BJ (cell line): ENCODE measurements around the gene MIOX. TPM values are rescaled to one million over a fixed set of nuclear protein-coding genes. Genes with fewer than 3 reads are reported as not detected.

Experiments
- CTCF ChIA-PET: fragments of 350-600 bp; formaldehyde crosslinking; extraction: SDS; loops from one replicate; lab custom pipeline; 2021; ENCODE audit warnings: antibody characterized with exemption, inconsistent platforms; lab: Yijun Ruan, JAX
- POLR2A ChIA-PET: fragments of 300-600 bp; sonication (Branson Sonifier 250); formaldehyde crosslinking; extraction: SDS; loops from one replicate; lab custom pipeline; 2021; ENCODE audit warnings: antibody characterized with exemption; lab: Charles Lee
- DNase-seq: peaks from one replicate; pipeline ENCODE4 v3.0.0-alpha.2; 2011; ENCODE audit warnings: low read depth
- H3K27me3 ChIP-seq: 2 replicates; pipeline ENCODE4 v1.6.0; 2011; ENCODE audit warnings: low read length; ENCODE audit not compliant: control insufficient read depth, insufficient read depth
- H3K36me3 ChIP-seq: 2 replicates; pipeline ENCODE4 v1.5.1; 2011; ENCODE audit warnings: low read length; ENCODE audit not compliant: control insufficient read depth, insufficient read depth
- H3K4me3 ChIP-seq: 2 replicates; pipeline ENCODE4 v1.5.1; 2011; ENCODE audit warnings: low read depth, mild to moderate bottlenecking, control low read depth, low read length
- CTCF ChIP-seq: IDR thresholded peaks from 2 replicates; pipeline ENCODE4 v1.5.1; 2011; ENCODE audit warnings: low read depth, mild to moderate bottlenecking, control low read depth, inconsistent platforms, low read length, moderate library complexity; ENCODE audit not compliant: insufficient read depth
- polyA plus RNA-seq: library from polyadenylated mRNA; depleted of rRNA; stranded (reverse); fragments of >200 nt; gene quantifications from 2 replicates; pipeline ENCODE4 v1.2.3, GENCODE V29; 2011

MIOX gene
- polyA plus RNA-seq, 1 experiment, result 0.20 TPM

DNA sequence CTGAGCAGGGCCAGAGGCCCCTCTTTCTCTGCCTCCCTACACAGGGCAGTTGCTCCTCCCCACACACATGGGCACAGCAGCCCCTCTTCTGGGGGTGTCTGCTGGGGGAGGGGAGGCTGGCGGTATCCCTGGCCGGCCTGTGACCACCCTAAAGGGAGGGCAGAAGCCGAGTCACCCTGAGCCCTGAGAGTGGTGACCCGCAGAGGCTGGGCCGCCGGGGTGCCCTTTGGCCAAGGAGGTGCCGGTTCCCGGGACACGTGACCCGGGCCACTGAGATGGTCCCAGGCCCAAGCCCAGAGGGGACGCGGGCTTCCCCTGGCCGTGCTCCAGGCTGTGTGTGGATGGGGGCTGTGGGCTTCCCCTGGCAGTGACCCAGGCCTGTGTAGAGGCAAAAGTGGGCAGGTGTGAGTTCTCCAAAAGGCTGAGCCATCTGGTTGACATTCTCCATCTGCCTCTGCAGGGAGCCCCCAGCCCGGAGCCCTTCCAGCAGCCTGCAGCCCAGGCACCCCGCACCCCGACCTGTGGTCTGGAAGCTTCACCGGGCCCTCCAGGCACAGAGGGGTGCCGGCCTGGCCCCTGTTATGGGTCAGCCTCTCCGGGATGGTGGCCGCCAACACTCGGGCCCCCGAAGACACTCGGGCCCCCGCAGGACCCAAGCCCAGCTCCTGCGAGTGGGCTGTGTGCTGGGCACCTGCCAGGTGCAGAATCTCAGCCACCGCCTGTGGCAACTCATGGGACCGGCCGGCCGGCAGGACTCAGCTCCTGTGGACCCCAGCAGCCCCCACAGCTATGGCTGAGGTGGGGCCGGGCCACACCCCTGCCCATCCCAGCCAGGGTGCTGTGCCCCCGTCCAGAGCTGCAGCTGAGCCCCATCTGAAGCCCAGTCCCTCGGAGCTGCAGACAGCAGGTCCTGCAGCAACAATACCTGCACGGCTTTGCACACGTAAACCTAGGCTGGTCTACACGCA is 4.3 kb upstream of the MIOX start:
- Histone ChIP-seq H3K4me3 (peak overlapping the region; percentile 77), H3K36me3 (peaks cover 8% of the 10 kb centered on the region; the same call in 1 of the 2 replicates), H3K27me3 (peaks cover 8% of the 10 kb centered on the region; the same call in 1 of the 2 replicates)
- POLR2A ChIA-PET, result interaction anchor here (0.6 kb wide), 1 partner anchor 77 kb away, joined by 6 read pairs; no protein-coding TSS in a partner anchor
- CTCF ChIA-PET, result interaction anchor here (1.3 to 2.8 kb wide), 2 partner anchors 15 kb away, joined by 3 to 14 read pairs; no protein-coding TSS in a partner anchor
- no peak for TF ChIP-seq CTCF
- DNase-seq, result no peak

- no peak for DNase-seq
- H3K27me3 ChIP-seq, result peaks cover 8% of the 10 kb centered on the region; the same call in 1 of the 2 replicates
- ChIA-PET CTCF (interaction anchor here (2.8 kb wide), 1 partner anchor 14 kb away, joined by 14 read pairs; no protein-coding TSS in a partner anchor), POLR2A (no interaction called here)
- H3K36me3 ChIP-seq, result peaks cover 8% of the 10 kb centered on the region; the same call in 1 of the 2 replicates
- no peak for TF ChIP-seq CTCF
- peak overlapping the region; percentile 77; the same call in 1 of the 2 replicates for H3K4me3 ChIP-seq
Measured at GRCh38 chr22:50483106-50483505, 3.6 kb upstream of the MIOX start.

DNA sequence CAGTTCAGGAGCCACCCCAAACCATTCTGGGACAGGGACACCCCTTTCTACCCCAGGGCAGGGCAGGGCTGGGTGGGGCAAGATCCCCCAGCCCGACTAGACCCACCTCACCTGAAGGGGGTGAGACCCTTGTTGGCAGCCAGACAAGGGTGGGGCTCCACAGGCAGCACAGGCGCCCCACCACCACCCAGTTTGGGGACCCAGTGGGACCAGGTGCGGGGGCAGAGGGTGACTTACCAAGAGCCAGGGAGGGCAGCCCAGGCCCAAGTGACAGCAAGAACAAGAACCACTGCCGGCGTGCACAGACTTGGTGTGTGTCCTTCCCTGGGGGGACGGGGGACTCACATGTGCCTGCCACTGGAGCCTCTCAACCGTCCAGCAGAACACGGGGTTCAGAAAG is 3.1 kb upstream of the MIOX start:
- CTCF ChIA-PET, result interaction anchor here (2.8 kb wide), 1 partner anchor 14 kb away, joined by 14 read pairs; no protein-coding TSS in a partner anchor
- POLR2A ChIA-PET, result interaction anchor here (0.8 kb wide), 1 partner anchor 208 kb away, joined by 3 read pairs; no protein-coding TSS in a partner anchor

DNA sequence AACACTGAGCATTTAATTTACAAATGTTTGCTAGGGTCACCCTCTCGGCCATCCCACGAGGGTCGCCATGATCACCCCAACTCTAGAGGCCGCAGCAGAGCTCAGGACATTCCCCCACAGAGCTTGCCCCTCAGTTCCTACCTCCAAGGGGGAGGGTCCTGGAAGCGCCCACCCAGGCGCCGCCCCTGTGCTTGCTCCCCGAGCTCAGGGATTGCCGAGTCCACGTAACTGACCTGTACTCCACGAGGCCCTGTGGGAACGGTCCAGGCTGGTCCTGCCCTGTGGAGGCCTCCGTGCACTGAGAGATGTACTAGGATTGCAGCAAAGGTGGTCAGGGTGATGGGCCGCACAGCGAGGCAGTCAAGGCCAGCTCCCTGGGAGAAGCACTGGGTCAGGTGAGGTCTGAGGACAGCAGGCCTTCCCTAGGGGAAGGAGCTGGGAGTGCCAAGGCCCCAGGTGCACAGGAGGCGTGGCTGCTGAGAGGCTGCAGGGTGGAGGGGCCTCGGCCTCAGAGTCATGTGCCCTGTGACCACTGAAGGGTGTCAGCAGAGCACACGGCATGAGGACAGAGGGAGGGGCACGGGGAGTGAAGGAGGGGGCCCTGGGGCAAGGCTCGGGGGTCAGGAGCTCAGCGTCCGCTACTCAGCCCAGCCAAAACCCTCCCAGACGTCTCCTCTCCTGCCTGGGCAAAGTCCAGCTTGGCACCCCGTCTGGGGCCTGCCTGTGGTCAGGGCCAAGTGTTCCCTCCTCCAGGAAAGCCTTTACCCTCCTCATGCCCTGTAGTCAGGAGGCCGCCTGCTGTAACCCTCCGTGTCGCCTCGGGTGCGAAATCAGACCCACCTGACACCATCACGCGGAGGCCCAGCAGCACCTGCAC is 2.4 kb upstream of the MIOX start:
- POLR2A ChIA-PET, result interaction anchor here (0.6 to 0.8 kb wide), 2 partner anchors 10 to 207 kb away, joined by 3 read pairs; no protein-coding TSS in a partner anchor
- TF ChIP-seq CTCF, result no peak
- H3K4me3 ChIP-seq, result no peak overlapping the region
- peaks cover 8% of the 10 kb centered on the region; the same call in 1 of the 2 replicates for H3K27me3 ChIP-seq
- CTCF ChIA-PET, result interaction anchor here (2.8 kb wide), 1 partner anchor 13 kb away, joined by 14 read pairs; no protein-coding TSS in a partner anchor
- DNase-seq, result no peak
- peaks cover 8% of the 10 kb centered on the region; the same call in 1 of the 2 replicates for H3K36me3 ChIP-seq

More for the DNA sequence above, 3.1 kb upstream of the MIOX start:
- TF ChIP-seq CTCF, result no peak
- Histone ChIP-seq H3K36me3 (peaks cover 8% of the 10 kb centered on the region; the same call in 1 of the 2 replicates), H3K4me3 (no peak overlapping the region), H3K27me3 (peaks cover 8% of the 10 kb centered on the region; the same call in 1 of the 2 replicates)
- DNase-seq, result no peak
